Keratinocyte (primary cell): ENCODE data around the gene ULK3.

Experiments used
- CTCF ChIP-seq, 3 experiments: IDR thresholded peaks in 1 of 3; conservative IDR thresholded peaks in 1 of 3; optimal IDR thresholded peaks in 1 of 3; 2 replicates in 2 of 3; 3 replicates in 1 of 3; pipeline versions ENCODE3 to v1.5.1; 2011; ENCODE audit warnings: low read length in 3 of 3, mild to moderate bottlenecking in 3 of 3, moderate library complexity in 2 of 3, control low read depth in 1 of 3, inconsistent platforms in 1 of 3; ENCODE audit not compliant: insufficient read depth in 2 of 3; ENCODE audit errors: extremely low read depth in 1 of 3
- EZH2 ChIP-seq: IDR thresholded peaks from one replicate; pipeline ENCODE4 v1.6.1; 2012; ENCODE audit warnings: inconsistent platforms, mild to moderate bottlenecking, low read length, moderate library complexity

GRCh38 chr15:74889390-74889882, 46.5 kb upstream of the ULK3 start:
- TF ChIP-seq CTCF (optimal IDR thresholded peaks at IDR 0.05 in 1 of 3, IDR thresholded peaks at IDR 0.05 in 1 of 3, conservative IDR thresholded peaks at IDR 0.05 in 1 of 3; ENCODE audit: extremely low read depth in 1 of 3, insufficient read depth in 2 of 3, low read length in 3 of 3) (no peak), EZH2 (no peak)
